ENCODE results near the gene CC2D2A.

The CC2D2A gene

GRCh38 chr4:15459706-15460105, 10.0 kb upstream of the CC2D2A start:
- DNase-seq (ENCODE audit: low read depth): no peak
- TF ChIP-seq, protein P1, sequence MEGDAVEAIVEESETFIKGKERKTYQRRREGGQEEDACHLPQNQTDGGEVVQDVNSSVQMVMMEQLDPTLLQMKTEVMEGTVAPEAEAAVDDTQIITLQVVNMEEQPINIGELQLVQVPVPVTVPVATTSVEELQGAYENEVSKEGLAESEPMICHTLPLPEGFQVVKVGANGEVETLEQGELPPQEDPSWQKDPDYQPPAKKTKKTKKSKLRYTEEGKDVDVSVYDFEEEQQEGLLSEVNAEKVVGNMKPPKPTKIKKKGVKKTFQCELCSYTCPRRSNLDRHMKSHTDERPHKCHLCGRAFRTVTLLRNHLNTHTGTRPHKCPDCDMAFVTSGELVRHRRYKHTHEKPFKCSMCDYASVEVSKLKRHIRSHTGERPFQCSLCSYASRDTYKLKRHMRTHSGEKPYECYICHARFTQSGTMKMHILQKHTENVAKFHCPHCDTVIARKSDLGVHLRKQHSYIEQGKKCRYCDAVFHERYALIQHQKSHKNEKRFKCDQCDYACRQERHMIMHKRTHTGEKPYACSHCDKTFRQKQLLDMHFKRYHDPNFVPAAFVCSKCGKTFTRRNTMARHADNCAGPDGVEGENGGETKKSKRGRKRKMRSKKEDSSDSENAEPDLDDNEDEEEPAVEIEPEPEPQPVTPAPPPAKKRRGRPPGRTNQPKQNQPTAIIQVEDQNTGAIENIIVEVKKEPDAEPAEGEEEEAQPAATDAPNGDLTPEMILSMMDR (conservative IDR thresholded peaks at IDR 0.05; ENCODE audit: low read depth, low read length): no peak
- H3K4me3 ChIP-seq (ENCODE audit: low read length): no peak overlapping the region

DNA sequence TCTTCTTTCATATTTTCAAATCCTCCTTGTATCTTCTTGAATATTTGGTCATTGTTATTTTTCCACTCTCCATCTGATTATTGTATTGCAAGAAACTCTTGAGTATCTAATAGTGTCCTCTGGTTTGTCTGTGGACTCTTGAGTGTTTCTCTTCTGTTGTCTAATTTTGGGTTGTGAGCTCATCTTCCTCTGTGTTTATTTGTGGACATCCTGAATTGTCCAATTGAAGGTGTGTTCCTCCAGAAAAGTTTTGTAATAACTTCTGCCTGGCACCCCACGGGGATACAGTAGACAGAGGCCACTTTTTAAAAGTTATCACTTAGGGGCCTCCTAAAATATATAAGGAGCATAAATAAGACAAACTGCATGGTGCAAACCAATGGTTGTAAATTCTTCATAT, 3.1 kb upstream of the CC2D2A start:
- no peak for DNase-seq (ENCODE audit: low read depth)
- H3K4me3 ChIP-seq (ENCODE audit: low read length): no peak overlapping the region
- TF ChIP-seq, protein P1 (conservative IDR thresholded peaks at IDR 0.05; ENCODE audit: low read depth, low read length): no peak

DNA sequence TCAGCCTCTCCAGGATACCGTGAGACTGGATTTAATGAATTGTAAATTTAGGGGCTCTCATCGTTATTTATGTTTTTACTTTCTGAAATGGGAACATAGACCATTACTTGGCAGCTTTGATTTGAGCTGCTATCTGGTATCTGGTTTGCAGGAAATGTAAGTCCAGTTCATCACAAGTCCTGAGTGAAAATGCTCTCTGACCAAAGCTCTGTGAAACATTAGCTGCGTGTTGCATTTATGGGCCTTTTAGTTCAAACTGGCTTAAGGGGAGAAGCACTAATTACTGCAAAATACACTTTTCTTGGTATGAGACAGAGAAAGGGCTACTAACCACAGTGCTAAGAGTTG, 420 bp downstream of the CC2D2A start:
- no peak for DNase-seq (ENCODE audit: low read depth)
- TF ChIP-seq, protein P1 (conservative IDR thresholded peaks at IDR 0.05; ENCODE audit: low read depth, low read length): no peak
- H3K4me3 ChIP-seq (ENCODE audit: low read length): peak overlapping the region; percentile 82

- H3K4me3 ChIP-seq (ENCODE audit: low read length): no peak overlapping the region
- no peak for DNase-seq (ENCODE audit: low read depth)
- TF ChIP-seq, protein P1 (conservative IDR thresholded peaks at IDR 0.05; ENCODE audit: low read depth, low read length): no peak
Measured at GRCh38 chr4:15476396-15476795, 6.7 kb downstream of the CC2D2A start.

- H3K4me3 ChIP-seq (ENCODE audit: low read length): no peak overlapping the region
Measured at GRCh38 chr4:15478724-15479088, 9.0 kb downstream of the CC2D2A start.

GRCh38 chr4:15479089-15479912, 9.6 kb downstream of the CC2D2A start:
- no peak for DNase-seq (ENCODE audit: low read depth)
- H3K4me3 ChIP-seq (ENCODE audit: low read length): peak overlapping the region; percentile 80
- TF ChIP-seq, protein P1 (conservative IDR thresholded peaks at IDR 0.05; ENCODE audit: low read depth, low read length): peak; percentile 81

More at GRCh38 chr4:15478724-15479088, 9.0 kb downstream of the CC2D2A start:
- no peak for DNase-seq (ENCODE audit: low read depth)
- TF ChIP-seq, protein P1 (conservative IDR thresholded peaks at IDR 0.05; ENCODE audit: low read depth, low read length): no peak

- TF ChIP-seq, protein P1 (conservative IDR thresholded peaks at IDR 0.05; ENCODE audit: low read depth, low read length): no peak
- DNase-seq (ENCODE audit: low read depth): no peak
- peak overlapping the region; percentile 80 for H3K4me3 ChIP-seq (ENCODE audit: low read length)
Measured at GRCh38 chr4:15479913-15480185, 10.2 kb downstream of the CC2D2A start.

Measured in retinal pigment epithelial cell (primary cell).